Endodermal cell (in vitro differentiated cells): Measurements from ENCODE around the gene GOT1. TPM values are rescaled to one million over a fixed set of nuclear protein-coding genes. Genes with fewer than 3 reads are reported as not detected.

Experiments used
- DNase-seq: peaks from one replicate; pipeline ENCODE4 v3.0.0-alpha.2; 2017
- H3K27ac ChIP-seq: 2 replicates; pipeline ENCODE4 v1.5.1; 2013; ENCODE audit warnings: mild to moderate bottlenecking, low read depth, low read length, moderate library complexity
- H3K27me3 ChIP-seq: 2 replicates; pipeline ENCODE4 v1.6.1; 2013; ENCODE audit warnings: mild to moderate bottlenecking, low read length, moderate library complexity; ENCODE audit not compliant: insufficient read depth, control insufficient read depth, poor library complexity, severe bottlenecking
- H3K36me3 ChIP-seq: 2 replicates; pipeline ENCODE4 v1.7.0; 2013; ENCODE audit warnings: mild to moderate bottlenecking, low read length, moderate library complexity; ENCODE audit not compliant: control insufficient read depth, insufficient read depth
- H3K4me1 ChIP-seq: one replicate; pipeline ENCODE4 v1.7.0; 2013; ENCODE audit warnings: low read length; ENCODE audit not compliant: control insufficient read depth, insufficient read depth
- H3K4me3 ChIP-seq: 2 replicates; pipeline ENCODE4 v1.5.1; 2013; ENCODE audit warnings: mild to moderate bottlenecking, low read length, moderate library complexity
- H3K9ac ChIP-seq: 2 replicates; pipeline ENCODE4 v1.6.1; 2013; ENCODE audit warnings: mild to moderate bottlenecking, low read length, moderate library complexity; ENCODE audit not compliant: poor library complexity, severe bottlenecking; ENCODE audit errors: extremely low read depth
- H3K9me3 ChIP-seq: 2 replicates; pipeline ENCODE4 v1.6.1; 2013; ENCODE audit warnings: mild to moderate bottlenecking, low read length, moderate library complexity; ENCODE audit not compliant: control insufficient read depth
- H3K27ac Mint-ChIP-seq: 2 replicates; pipeline ENCODE4 v1.8.0; 2020; ENCODE audit warnings: mixed read lengths
- H3K27me3 Mint-ChIP-seq: 2 replicates; pipeline ENCODE4 v1.8.0; 2021; ENCODE audit warnings: mild to moderate bottlenecking, mixed read lengths; ENCODE audit not compliant: insufficient read depth
- H3K36me3 Mint-ChIP-seq: 2 replicates; pipeline ENCODE4 v1.8.0; 2020; ENCODE audit warnings: low read depth, mixed read lengths
- H3K4me1 Mint-ChIP-seq: 2 replicates; pipeline ENCODE4 v1.8.0; 2020; ENCODE audit warnings: mixed read lengths
- H3K4me3 Mint-ChIP-seq: 2 replicates; pipeline ENCODE4 v1.8.0; 2020; ENCODE audit warnings: mild to moderate bottlenecking, moderate library complexity, mixed read lengths
- H3K9me3 Mint-ChIP-seq: 2 replicates; pipeline ENCODE4 v1.8.0; 2020; ENCODE audit warnings: mild to moderate bottlenecking, mixed read lengths
- CTCF ChIP-seq: fragments of 200-600 bp; sonication (generic); conservative IDR thresholded peaks from 2 replicates; pipeline ENCODE4 v1.5.0; 2021; ENCODE audit warnings: antibody characterized with exemption, mild to moderate bottlenecking
- WGBS, 2 experiments: methylation state at CpG; one replicate each; pipeline versions ENCODE4 v1.1.5 to v1.1.7; 2013; ENCODE audit warnings: missing lambda C conversion rate in 2 of 2, mixed read lengths in 1 of 2; ENCODE audit not compliant: insufficient coverage in 1 of 2, insufficient read length in 1 of 2; 5-methylcytosine and 5-hydroxymethylcytosine counted together
- total RNA-seq, 2 donors: library from RNA; stranded (reverse); fragmentation: NEBNext Ultra II Directional in 1 of 2; extraction: Animal tissue kit (Norgen Biotek cat#: 25700) in 1 of 2; gene quantifications; 2 replicates in 1 of 2; 3 replicates in 1 of 2; pipeline ENCODE4 v1.2.1, GENCODE V29; 2021

GOT1 gene
- total RNA-seq, 2 donors from 2014 or later = 35.1 to 36.5 TPM

- peak overlapping the region; percentile 55 for H3K27ac ChIP-seq
These were observed 72.7 kb downstream of the GOT1 start for GRCh38 chr10:99357691-99358090.

GRCh38 chr10:99353182-99353581 lies 77.2 kb downstream of the GOT1 start:
- DNase-seq = no peak
- no peak overlapping the region for H3K9ac ChIP-seq
- Mint-ChIP-seq H3K27ac (no peak overlapping the region), H3K4me1 (peaks cover 34% of the 10 kb centered on the region), H3K27me3 (no peaks in the 10 kb centered on the region), H3K9me3 (no peaks in the 10 kb centered on the region), H3K4me3 (no peak overlapping the region), H3K36me3 (no peaks in the 10 kb centered on the region)
- TF ChIP-seq CTCF = no peak
- no peaks in the 10 kb centered on the region for H3K9me3 ChIP-seq
- WGBS, 2 experiments = 93% methylated on average over 1 of the region's 1 CpG; no CpG with 5 or more reads in 1 of the 2 experiments
- no peaks in the 10 kb centered on the region for H3K27me3 ChIP-seq
- H3K4me3 ChIP-seq = no peak overlapping the region
- peaks cover 3% of the 10 kb centered on the region for H3K36me3 ChIP-seq
- H3K27ac ChIP-seq = no peak overlapping the region
- H3K4me1 ChIP-seq = peaks cover 14% of the 10 kb centered on the region

More at GRCh38 chr10:99357691-99358090, 72.7 kb downstream of the GOT1 start:
- Mint-ChIP-seq H3K9me3 (no peaks in the 10 kb centered on the region), H3K4me3 (peak overlapping the region; percentile 9), H3K27ac (peak overlapping the region; percentile 92), H3K27me3 (peaks cover 16% of the 10 kb centered on the region), H3K4me1 (peaks cover 60% of the 10 kb centered on the region), H3K36me3 (peaks cover 4% of the 10 kb centered on the region)
- Histone ChIP-seq H3K9me3 (no peaks in the 10 kb centered on the region), H3K36me3 (peaks cover 21% of the 10 kb centered on the region), H3K4me3 (no peak overlapping the region), H3K27me3 (peaks cover 8% of the 10 kb centered on the region), H3K9ac (peak overlapping the region; percentile 27), H3K4me1 (peaks cover 28% of the 10 kb centered on the region)
- WGBS, 2 experiments = 49 to 71% methylated on average over 2 to 3 of the region's 3 CpGs
- no peak for TF ChIP-seq CTCF
- no peak for DNase-seq

GRCh38 chr10:99347672-99348071 lies 82.8 kb downstream of the GOT1 start:
- Histone ChIP-seq H3K36me3 (peaks cover 3% of the 10 kb centered on the region), H3K9ac (no peak overlapping the region), H3K27me3 (no peaks in the 10 kb centered on the region), H3K4me3 (no peak overlapping the region), H3K9me3 (no peaks in the 10 kb centered on the region), H3K27ac (no peak overlapping the region), H3K4me1 (peaks cover 3% of the 10 kb centered on the region)
- WGBS, 2 experiments = 91 to 100% methylated on average over 2 to 4 of the region's 5 CpGs
- no peak overlapping the region for H3K4me3 Mint-ChIP-seq
- H3K9me3 Mint-ChIP-seq = no peaks in the 10 kb centered on the region
- H3K4me1 Mint-ChIP-seq = peaks cover 15% of the 10 kb centered on the region
- no peak for DNase-seq
- no peaks in the 10 kb centered on the region for H3K36me3 Mint-ChIP-seq
- no peaks in the 10 kb centered on the region for H3K27me3 Mint-ChIP-seq
- no peak for TF ChIP-seq CTCF
- H3K27ac Mint-ChIP-seq = no peak overlapping the region

Other genes starting within 250 kb of the GOT1 start
- gene HPSE2, start 194.8 kb downstream of the GOT1 start, total RNA-seq = under 1 TPM; 0.07 to 0.11 TPM
- gene CNNM1, start 101.3 kb downstream of the GOT1 start, total RNA-seq = 1 to 10 TPM; 2.8 to 3.8 TPM
- gene NKX2-3, start 102.3 kb upstream of the GOT1 start, total RNA-seq = not detected
- gene SLC25A28, start 189.8 kb upstream of the GOT1 start, total RNA-seq = 10 to 100 TPM; 20.4 to 30.0 TPM
- 10 to 100 TPM; 23.8 to 26.4 TPM for gene ENTPD7, start 228.9 kb upstream of the GOT1 start, total RNA-seq